GM12891 (cell line): Measurements from ENCODE around the gene PGLYRP4.

Source experiments
- DNase-seq: peaks from one replicate; pipeline ENCODE4 v3.0.0; 2011; ENCODE audit warnings: low spot score; ENCODE audit not compliant: insufficient read length
- FAIRE-seq: peaks from 2 replicates; lab custom pipeline; 2011; peaks lifted over from hg19 to GRCh38; lab: Jason Lieb, UNC
- PAX5 ChIP-seq: IDR thresholded peaks from 2 replicates; pipeline ENCODE4 v1.6.1; 2011; ENCODE audit warnings: low read length, moderate library complexity, mild to moderate bottlenecking; ENCODE audit not compliant: insufficient read depth, severe bottlenecking
- POLR2A ChIP-seq: IDR thresholded peaks from 2 replicates; pipeline ENCODE4 v1.6.1; 2011; ENCODE audit warnings: low read depth, low read length, control low read depth
- POLR2AphosphoS5 ChIP-seq: IDR thresholded peaks from 2 replicates; pipeline ENCODE4 v1.6.1; 2011; ENCODE audit warnings: low read depth, low read length, control low read depth
- POU2F2 ChIP-seq: IDR thresholded peaks from 2 replicates; pipeline ENCODE4 v1.6.1; 2011; ENCODE audit warnings: low read depth, mild to moderate bottlenecking, control low read depth, low read length, moderate library complexity
- SPI1 ChIP-seq: IDR thresholded peaks from 2 replicates; pipeline ENCODE4 v1.6.1; 2011; ENCODE audit warnings: low read depth, low read length, control low read depth
- TAF1 ChIP-seq: IDR thresholded peaks from 2 replicates; pipeline ENCODE4 v1.6.1; 2011; ENCODE audit warnings: low read depth, low read length, control low read depth

The PGLYRP4 gene

GRCh38 chr1:153292740-153293479 lies 55.7 kb downstream of the PGLYRP4 start:
- FAIRE-seq (no peak), DNase-seq (no peak)
- TF ChIP-seq PAX5 (no peak), POU2F2 (no peak), TAF1 (no peak)

GRCh38 chr1:153292185-153292584 lies 56.5 kb downstream of the PGLYRP4 start:
- DNase-seq (no peak), FAIRE-seq (no peak)
- TF ChIP-seq POLR2A (no peak), POU2F2 (no peak), SPI1 (no peak), PAX5 (no peak), POLR2AphosphoS5 (no peak), TAF1 (no peak)

- FAIRE-seq (no peak), DNase-seq (no peak)
- no peak for TF ChIP-seq SPI1
- no peak for TF ChIP-seq POLR2AphosphoS5
Observed at GRCh38 chr1:153291514-153291913, 57.1 kb downstream of the PGLYRP4 start.

GRCh38 chr1:153288634-153289275 lies 59.9 kb downstream of the PGLYRP4 start:
- no peak for TF ChIP-seq PAX5
- TF ChIP-seq POLR2A, result no peak
- no peak for TF ChIP-seq POLR2AphosphoS5
- no peak for TF ChIP-seq TAF1
- TF ChIP-seq SPI1, result no peak
- no peak for TF ChIP-seq POU2F2
- peak; percentile 85 for FAIRE-seq
- peak; percentile 47 for DNase-seq
